Kidney tubule cell (primary cell): ENCODE data around the gene LGALS9.
"Not testable (repeated sequence)": the region's sequence is repeated elsewhere in the genome, so short reads cannot be mapped to it uniquely, and the experiment has no call there.

Experiments used
- DNase-seq: peaks from one replicate; pipeline ENCODE4 v3.0.0-alpha.2; 2018; ENCODE audit warnings: low spot score

The LGALS9 gene

GRCh38 chr17:27654136-27654535 is 23.1 kb downstream of the LGALS9 start:
- no peak for DNase-seq

DNA sequence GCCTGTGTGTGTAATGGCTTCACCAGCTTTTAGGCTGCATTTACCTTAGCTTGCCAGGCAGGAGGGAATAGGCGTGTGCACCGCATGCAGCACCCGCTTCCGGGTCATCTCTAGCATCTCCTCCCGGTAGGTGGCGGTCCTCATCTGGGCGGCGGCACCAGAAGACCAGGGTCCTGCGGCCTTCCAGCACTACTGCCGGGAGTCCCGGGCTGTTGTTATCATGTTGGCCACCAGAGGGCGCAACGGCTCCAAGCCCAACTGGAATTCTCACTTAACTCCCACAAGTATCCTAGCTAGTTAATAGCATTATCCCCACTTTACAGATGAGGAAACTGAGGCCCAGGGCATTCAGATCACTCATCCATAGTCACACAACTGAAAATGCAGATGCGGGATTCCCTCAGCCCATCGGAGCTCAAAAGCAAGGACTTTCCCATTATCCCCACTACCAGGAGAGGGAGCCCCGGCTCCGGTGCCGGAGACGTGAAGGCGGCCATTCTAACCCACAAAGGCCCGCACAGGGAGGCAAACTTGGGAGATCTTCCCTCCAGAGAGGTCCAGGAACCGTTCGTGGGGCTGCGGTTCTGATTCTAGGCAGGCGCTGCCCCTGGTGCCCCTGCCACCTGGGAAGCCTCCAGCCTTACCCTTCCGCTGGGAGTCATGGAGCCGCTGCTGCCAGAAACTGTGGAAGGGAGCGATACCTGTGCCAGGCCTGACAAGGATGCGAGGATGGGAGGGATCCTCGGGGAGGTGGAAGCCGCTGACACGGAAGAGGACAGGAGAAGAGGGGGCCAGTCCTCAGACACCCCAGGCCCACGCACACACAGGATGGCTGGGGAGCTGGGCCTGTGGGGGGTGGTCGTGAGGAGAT is 23.9 kb downstream of the LGALS9 start:
- DNase-seq, result peak; percentile 79

- DNase-seq, result not testable (repeated sequence)
Measured at GRCh38 chr17:27655525-27656111, 24.6 kb downstream of the LGALS9 start.

DNA sequence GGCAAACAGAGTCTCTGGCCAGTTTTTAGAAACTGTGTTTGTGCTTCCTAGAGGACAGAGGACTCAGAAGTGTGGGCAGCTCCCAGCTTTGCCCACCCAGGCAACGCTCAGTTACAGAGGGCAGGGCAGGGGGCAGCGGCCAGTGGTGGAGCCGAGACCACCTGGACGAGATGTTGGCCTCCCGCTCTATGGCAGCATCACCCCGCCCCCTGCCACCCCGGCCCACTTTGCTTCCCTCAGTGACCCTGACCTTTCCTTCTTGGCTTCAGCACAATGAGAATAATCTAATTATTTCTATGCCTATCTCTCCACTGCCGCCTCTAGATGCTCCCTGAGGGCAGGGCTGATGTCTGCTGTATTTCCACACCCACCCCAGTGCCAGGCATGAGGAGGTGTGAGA is 25.6 kb downstream of the LGALS9 start:
- DNase-seq, result not testable (repeated sequence)

DNA sequence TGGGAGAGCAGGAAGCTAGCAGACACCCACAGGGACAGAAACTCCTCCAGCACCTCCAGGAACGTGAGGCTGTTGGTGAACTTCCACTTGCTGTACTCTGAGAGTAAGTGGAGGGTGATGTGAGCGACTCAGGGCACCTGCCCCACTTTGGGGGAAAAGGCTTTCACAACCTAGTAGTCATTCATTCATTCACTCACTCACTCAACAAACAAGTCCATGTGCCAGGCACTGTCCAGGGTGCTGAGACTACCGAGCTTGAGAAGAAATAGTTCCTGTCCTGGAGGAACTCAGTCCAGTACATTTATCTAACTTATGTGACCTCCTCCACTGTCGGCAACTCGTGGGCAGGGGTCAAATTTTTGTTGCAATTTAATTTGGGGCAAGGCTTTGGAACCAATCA is 26.6 kb downstream of the LGALS9 start:
- no peak for DNase-seq

DNA sequence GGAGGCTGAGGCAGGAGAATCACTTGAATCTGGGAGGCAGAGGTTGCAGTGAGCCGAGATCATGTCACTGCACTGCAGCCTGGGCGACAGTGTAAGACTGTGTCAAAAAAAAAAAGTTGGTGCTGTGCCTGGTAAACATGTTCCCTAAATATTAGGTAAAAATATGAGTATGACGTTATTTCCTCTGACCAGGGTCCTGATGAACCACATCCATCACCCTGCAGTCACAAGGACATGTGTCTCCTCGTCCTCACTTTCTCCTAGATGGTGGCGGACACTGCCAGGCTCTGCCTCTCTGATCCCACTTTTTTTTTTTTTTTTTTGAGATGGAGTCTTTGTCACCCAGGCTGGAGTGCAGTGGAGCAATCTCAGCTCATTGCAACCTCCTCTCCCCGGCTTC is 28.7 kb downstream of the LGALS9 start:
- DNase-seq, result no peak

DNA sequence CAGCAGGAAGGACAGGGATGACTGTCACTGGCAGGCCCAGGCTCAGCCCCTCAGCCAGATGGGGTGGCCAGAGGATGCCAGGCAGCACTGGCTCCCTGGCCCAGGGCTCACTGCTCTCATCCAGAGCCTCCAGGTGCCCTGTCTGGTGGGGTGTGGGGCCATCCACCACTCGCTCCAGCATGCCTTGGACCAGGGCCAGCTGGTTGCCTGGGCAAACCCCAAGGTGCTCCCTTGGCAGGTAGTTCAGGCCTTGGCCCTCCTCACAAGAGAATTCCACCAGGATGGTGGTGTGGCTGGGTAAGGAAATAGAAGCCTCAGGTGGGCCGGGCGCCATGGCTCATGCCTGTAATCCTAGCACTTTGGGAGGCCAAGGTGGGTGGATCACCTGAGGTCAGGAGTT is 29.4 kb downstream of the LGALS9 start:
- no peak for DNase-seq

DNA sequence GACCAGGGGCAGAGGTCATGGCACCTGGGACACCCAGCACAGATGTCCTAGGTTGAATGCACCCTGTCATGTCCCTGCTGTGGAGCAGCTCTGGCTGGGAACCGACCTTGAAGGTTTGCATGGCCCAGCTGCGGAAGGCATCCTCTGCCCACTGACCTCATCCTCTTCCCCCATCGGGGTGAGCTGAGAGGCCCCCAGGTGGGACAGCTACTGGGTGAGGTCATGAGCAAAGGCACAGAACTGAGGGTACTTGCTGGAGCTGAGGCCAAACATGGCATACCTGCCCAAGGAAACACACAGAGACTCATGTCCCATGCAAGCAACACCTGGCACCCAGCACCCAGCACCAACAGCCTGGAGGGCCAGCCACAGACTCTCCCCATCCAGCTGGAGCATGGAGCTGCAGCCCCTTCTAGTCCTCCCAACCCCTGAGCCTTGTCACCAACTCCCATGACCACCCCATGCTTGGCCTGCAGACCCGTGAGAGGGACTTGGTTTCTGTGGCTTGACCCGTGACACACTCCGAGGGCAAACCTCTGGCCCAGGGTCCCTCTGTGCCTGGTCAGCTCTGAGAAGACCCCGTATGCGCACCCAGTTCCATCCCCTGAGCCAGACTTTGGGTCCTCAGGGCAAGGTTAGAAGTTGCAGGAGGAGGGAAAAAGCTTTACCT is 33.1 kb downstream of the LGALS9 start:
- DNase-seq, result no peak

GRCh38 chr17:27664606-27664965 is 33.6 kb downstream of the LGALS9 start:
- no peak for DNase-seq

GRCh38 chr17:27665549-27665948 is 34.6 kb downstream of the LGALS9 start:
- no peak for DNase-seq

GRCh38 chr17:27666270-27666669 is 35.3 kb downstream of the LGALS9 start:
- not testable (repeated sequence) for DNase-seq

DNA sequence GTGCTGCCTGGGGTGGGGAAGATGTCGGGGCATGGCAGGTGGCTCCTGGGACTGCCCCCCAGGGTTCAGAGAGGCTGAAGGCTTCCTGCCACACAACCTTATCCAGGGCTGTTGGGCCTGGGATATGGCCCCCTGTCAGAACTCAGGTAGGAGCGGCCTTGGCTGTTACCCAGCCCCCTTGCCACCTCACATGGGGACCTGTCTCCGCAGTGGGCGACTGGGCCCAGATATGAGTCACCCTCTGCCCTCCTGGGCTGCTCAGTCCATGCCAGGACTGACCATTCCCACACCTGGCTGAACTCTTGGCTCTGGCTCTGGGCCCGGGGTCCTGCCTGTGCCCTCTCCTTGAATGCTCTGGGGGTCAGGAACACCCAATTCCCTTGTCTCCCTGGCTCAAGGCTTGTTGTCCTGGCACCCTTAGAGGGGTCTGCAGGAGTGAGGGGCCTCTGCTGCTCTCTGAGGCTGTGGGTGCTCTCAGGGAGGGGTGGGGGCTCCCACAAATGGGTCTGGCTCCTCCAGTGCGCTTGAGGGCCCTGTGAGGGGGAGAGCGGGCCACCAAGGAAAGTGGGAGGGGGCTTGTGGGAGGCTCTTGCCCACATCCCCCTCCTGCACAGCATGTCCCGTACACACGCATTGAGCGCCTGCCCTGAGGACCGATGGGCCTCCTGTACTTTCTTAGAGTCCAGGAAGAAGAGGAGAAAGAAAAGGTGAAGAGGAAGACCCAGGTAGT is 36.0 kb downstream of the LGALS9 start:
- DNase-seq, result no peak

GRCh38 chr17:27667656-27668487 is 36.9 kb downstream of the LGALS9 start:
- DNase-seq, result no peak

DNA sequence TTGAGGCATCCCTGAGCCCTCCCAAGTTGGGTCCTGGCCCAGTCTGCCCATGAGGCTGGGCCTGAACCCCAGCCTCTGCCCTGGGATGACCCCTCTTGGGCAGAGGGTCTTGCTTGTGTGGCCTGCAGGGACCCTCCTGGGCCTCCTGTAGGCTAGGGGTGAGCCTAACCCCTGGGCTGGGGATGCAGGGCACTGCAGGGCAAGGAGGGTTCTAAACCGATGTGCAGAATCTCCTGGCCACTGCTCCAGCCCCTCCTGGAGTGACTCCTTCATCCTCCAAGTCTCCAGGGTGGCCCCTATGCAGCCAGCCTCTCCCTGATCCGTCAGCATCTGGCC is 37.5 kb downstream of the LGALS9 start:
- no peak for DNase-seq

DNA sequence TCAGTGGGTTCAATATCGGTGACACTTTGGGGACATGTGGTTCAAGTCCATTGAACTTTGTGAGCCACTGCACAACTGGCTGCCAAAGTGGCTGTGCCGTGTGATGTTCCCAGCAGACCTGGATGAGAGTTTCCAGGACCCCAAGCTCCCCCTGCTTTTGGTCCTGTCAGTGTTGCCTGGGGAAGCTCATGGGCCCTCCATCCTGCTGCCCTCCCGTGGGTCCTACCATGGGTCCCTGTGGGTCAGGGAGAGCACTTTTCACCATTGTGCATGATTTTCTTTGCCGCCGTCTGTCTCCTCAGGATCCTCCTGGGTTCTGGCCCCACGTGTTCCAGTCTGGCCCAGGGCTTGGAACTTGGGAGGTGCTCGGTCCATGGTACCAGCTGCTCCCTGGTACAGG is 38.1 kb downstream of the LGALS9 start:
- no peak for DNase-seq

DNA sequence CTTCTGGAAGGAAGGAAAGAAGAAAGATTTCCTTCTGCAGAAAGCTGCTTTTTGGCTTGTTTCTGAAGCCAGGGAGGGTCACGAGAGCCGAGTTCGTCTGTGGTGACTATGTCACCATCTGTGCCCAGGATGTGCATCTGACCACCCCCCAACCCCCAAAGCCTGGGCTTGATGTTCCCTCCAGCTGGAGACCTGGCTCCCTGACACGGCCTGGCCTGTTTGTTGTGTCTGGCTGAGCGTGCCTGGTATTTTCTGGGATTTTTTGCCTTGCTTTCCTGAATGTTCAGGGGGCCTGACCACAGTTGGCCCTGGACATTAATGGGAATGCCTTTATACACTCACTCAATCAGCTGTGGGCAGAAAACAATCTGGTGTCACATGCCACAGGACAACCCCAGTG is 38.9 kb downstream of the LGALS9 start:
- no peak for DNase-seq

GRCh38 chr17:27670791-27671590 is 40.0 kb downstream of the LGALS9 start:
- DNase-seq, result no peak

GRCh38 chr17:27671591-27671910 is 40.6 kb downstream of the LGALS9 start:
- DNase-seq, result no peak

- not testable (repeated sequence) for DNase-seq
Measured at GRCh38 chr17:27671977-27672480, 41.0 kb downstream of the LGALS9 start.

- no peak for DNase-seq
Measured at GRCh38 chr17:27674335-27674734, 43.3 kb downstream of the LGALS9 start.

GRCh38 chr17:27677191-27677590 is 46.2 kb downstream of the LGALS9 start:
- no peak for DNase-seq
